ENCODE measurements around the gene PDK2.

- TF ChIP-seq POLR2A (conservative IDR thresholded peaks at IDR 0.05), result no peak
- TF ChIP-seq FOS (IDR thresholded peaks at IDR 0.05; ENCODE audit: extremely low read depth, insufficient read length), result no peak
- no peak for TF ChIP-seq SIX5 (IDR thresholded peaks at IDR 0.05; ENCODE audit: borderline replicate concordance in 1 of 2, insufficient read depth in 1 of 2, low read depth in 1 of 2, low read length in 2 of 2)
- no peak for TF ChIP-seq POLR2AphosphoS2 (IDR thresholded peaks at IDR 0.05; ENCODE audit: low read length)
These were observed 24.1 kb upstream of the PDK2 start for GRCh38 chr17:50070908-50071680.

All from K562 (cell line).